ENCODE results near the gene OR2F1. TPM values are rescaled to one million over a fixed set of nuclear protein-coding genes. Genes with fewer than 3 reads are reported as not detected.

The OR2F1 gene
- total and polyA plus RNA-seq, 12 donors = 0.06 TPM; not detected in 11

Other genes with a start within 250 kb of the OR2F1 start
- 1 to 10 TPM in 4 of 9 donors, under 1 TPM in 3, not detected in 2; 0.28 to 3.6 (median 1.1) TPM for gene CTAGE6, start 197.1 kb upstream of the OR2F1 start, total RNA-seq
- gene CTAGE6, start 197.1 kb upstream of the OR2F1 start, polyA plus RNA-seq = under 1 TPM; 0.07 to 0.24 (median 0.13) TPM
- gene TCAF1, start 52.7 kb upstream of the OR2F1 start, total RNA-seq = 100 to 1,000 TPM; 105 to 177 (median 124) TPM
- 100 to 1,000 TPM in 1 of 3 donors, 10 to 100 TPM in 2; 41.3 to 102 (median 63.3) TPM for gene TCAF1, start 52.7 kb upstream of the OR2F1 start, polyA plus RNA-seq
- gene OR2F2, start 19.6 kb upstream of the OR2F1 start, total RNA-seq = not detected
- gene OR2F2, start 19.6 kb upstream of the OR2F1 start, polyA plus RNA-seq = not detected
- not detected for gene OR6B1, start 45.5 kb downstream of the OR2F1 start, total RNA-seq
- under 1 TPM in 1 of 3 donors, not detected in 2; under 0.01 TPM for gene OR6B1, start 45.5 kb downstream of the OR2F1 start, polyA plus RNA-seq
- gene OR2A5, start 94.1 kb downstream of the OR2F1 start, total RNA-seq = under 1 TPM in 1 of 9 donors, not detected in 8; under 0.01 TPM
- gene OR2A5, start 94.1 kb downstream of the OR2F1 start, polyA plus RNA-seq = not detected
- gene OR2A25, start 115.0 kb downstream of the OR2F1 start, total RNA-seq = not detected
- gene OR2A25, start 115.0 kb downstream of the OR2F1 start, polyA plus RNA-seq = not detected
- gene OR2A12, start 131.4 kb downstream of the OR2F1 start, total RNA-seq = not detected
- gene OR2A12, start 131.4 kb downstream of the OR2F1 start, polyA plus RNA-seq = not detected
- not detected for gene OR2A2, start 154.7 kb downstream of the OR2F1 start, total RNA-seq
- gene OR2A2, start 154.7 kb downstream of the OR2F1 start, polyA plus RNA-seq = not detected
- gene OR2A14, start 168.3 kb downstream of the OR2F1 start, total RNA-seq = not detected
- not detected for gene OR2A14, start 168.3 kb downstream of the OR2F1 start, polyA plus RNA-seq
- 1 to 10 TPM in 1 of 9 donors, under 1 TPM in 5, not detected in 3; 0.23 to 2.3 (median 0.35) TPM for gene CTAGE4, start 228.6 kb downstream of the OR2F1 start, total RNA-seq
- gene CTAGE4, start 228.6 kb downstream of the OR2F1 start, polyA plus RNA-seq = 1 to 10 TPM in 1 of 3 donors, under 1 TPM in 1, not detected in 1; 0.88 to 1.1 TPM
- gene ARHGEF35, start 241.0 kb downstream of the OR2F1 start, total RNA-seq = 1 to 10 TPM in 7 of 9 donors, under 1 TPM in 2; 0.44 to 2.9 (median 1.1) TPM
- gene ARHGEF35, start 241.0 kb downstream of the OR2F1 start, polyA plus RNA-seq = 1 to 10 TPM; 1.5 to 2.8 (median 1.8) TPM